Measurements from ENCODE around the gene TNS3. TPM values are rescaled to one million over a fixed set of nuclear protein-coding genes. Genes with fewer than 3 reads are reported as not detected.

Gene TNS3
- total RNA-seq, 1 experiment from 2014 or later = 143 TPM

DNA sequence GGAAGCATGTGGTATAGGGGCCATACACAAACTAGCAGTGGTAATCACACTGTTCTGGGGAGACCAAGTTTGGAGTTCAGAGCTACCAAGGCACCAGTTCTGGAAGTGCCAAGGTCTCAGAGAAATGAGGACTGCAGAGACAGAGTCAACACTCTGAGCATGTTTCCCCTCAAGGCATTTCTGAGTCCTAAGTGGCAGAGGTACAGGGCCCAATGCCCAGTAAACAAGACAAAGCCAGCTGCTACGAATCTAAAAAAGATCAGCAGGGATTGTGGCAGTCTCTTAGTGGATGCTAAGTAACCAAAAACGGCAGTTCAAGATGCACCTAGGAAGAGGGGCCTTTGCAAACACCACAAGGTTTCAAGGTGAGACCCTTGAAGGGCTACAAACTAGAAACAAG lies 271.9 kb downstream of the TNS3 start:
- no peak overlapping the region for H3K27ac ChIP-seq
- no peak overlapping the region for H3K4me2 ChIP-seq
- POLR2A ChIA-PET (ENCODE audit: unreplicated experiment) = no interaction called here
- no peak for DNase-seq
- peaks cover 48% of the 10 kb centered on the region for H3F3A ChIP-seq (ENCODE audit: insufficient read depth, low read depth)
- H3K79me2 ChIP-seq (ENCODE audit: low read depth) = no peaks in the 10 kb centered on the region
- peaks cover 49% of the 10 kb centered on the region for H3K36me3 ChIP-seq (ENCODE audit: low read depth)
- BruUV-seq (replicated peaks) = no TSS peak
- H3K9me3 ChIP-seq (ENCODE audit: insufficient read depth, low read depth) = no peaks in the 10 kb centered on the region
- H2AFZ ChIP-seq = no peak overlapping the region
- intact Hi-C loops (cut with micrococcal nuclease; ENCODE audit: unreplicated experiment) = no loop called here
- H3K4me3 ChIP-seq = no peak overlapping the region
- H3K27me3 ChIP-seq (ENCODE audit: insufficient read depth, low read depth) = no peaks in the 10 kb centered on the region
- peaks cover 36% of the 10 kb centered on the region for H4K20me1 ChIP-seq (ENCODE audit: insufficient read depth)
- no peaks in the 10 kb centered on the region for H3K9me2 ChIP-seq (ENCODE audit: insufficient read depth)
- CTCF ChIA-PET = no interaction called here
- H3K4me1 ChIP-seq (replicated peaks; ENCODE audit: insufficient read depth) = no peaks in the 10 kb centered on the region
- TF ChIP-seq EZH2 (IDR thresholded peaks at IDR 0.05; ENCODE audit: low read depth) = no peak

DNA sequence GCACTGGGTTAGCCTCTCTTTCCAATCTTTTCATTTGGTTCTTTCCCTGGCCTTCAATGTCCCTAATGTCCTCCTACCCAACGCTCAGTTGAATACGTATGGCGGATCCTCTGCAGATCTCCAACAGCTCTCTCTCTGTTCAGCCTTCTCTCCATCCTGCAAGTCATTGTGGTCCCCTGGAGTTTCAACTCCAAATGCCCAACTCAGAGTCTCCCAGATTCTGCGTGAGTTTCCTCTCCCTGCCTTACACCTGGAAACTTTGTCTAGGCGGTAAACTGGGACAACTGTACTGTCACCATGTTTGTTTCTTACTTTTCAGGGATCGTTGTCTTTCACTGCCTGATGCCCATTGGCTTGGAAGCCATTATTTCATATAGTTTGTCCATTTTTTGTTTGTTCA lies 273.1 kb downstream of the TNS3 start:
- intact Hi-C loops (cut with micrococcal nuclease; ENCODE audit: unreplicated experiment) = no loop called here
- H2AFZ ChIP-seq = no peak overlapping the region
- CTCF ChIA-PET = no interaction called here
- H3K9me2 ChIP-seq (ENCODE audit: insufficient read depth) = no peaks in the 10 kb centered on the region
- peaks cover 37% of the 10 kb centered on the region for H4K20me1 ChIP-seq (ENCODE audit: insufficient read depth)
- no peaks in the 10 kb centered on the region for H3K27me3 ChIP-seq (ENCODE audit: insufficient read depth, low read depth)
- no peak overlapping the region for H3K4me2 ChIP-seq
- no peaks in the 10 kb centered on the region for H3K9me3 ChIP-seq (ENCODE audit: insufficient read depth, low read depth)
- H3K79me2 ChIP-seq (ENCODE audit: low read depth) = no peaks in the 10 kb centered on the region
- H3K4me1 ChIP-seq (replicated peaks; ENCODE audit: insufficient read depth) = no peaks in the 10 kb centered on the region
- H3F3A ChIP-seq (ENCODE audit: insufficient read depth, low read depth) = peaks cover 46% of the 10 kb centered on the region
- H3K4me3 ChIP-seq = no peak overlapping the region
- no peak overlapping the region for H3K27ac ChIP-seq
- DNase-seq = no peak
- H3K36me3 ChIP-seq (ENCODE audit: low read depth) = peaks cover 45% of the 10 kb centered on the region
- POLR2A ChIA-PET (ENCODE audit: unreplicated experiment) = no interaction called here
- TF ChIP-seq, protein P1, sequence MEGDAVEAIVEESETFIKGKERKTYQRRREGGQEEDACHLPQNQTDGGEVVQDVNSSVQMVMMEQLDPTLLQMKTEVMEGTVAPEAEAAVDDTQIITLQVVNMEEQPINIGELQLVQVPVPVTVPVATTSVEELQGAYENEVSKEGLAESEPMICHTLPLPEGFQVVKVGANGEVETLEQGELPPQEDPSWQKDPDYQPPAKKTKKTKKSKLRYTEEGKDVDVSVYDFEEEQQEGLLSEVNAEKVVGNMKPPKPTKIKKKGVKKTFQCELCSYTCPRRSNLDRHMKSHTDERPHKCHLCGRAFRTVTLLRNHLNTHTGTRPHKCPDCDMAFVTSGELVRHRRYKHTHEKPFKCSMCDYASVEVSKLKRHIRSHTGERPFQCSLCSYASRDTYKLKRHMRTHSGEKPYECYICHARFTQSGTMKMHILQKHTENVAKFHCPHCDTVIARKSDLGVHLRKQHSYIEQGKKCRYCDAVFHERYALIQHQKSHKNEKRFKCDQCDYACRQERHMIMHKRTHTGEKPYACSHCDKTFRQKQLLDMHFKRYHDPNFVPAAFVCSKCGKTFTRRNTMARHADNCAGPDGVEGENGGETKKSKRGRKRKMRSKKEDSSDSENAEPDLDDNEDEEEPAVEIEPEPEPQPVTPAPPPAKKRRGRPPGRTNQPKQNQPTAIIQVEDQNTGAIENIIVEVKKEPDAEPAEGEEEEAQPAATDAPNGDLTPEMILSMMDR (conservative IDR thresholded peaks at IDR 0.05) = no peak
- TF ChIP-seq EZH2 (IDR thresholded peaks at IDR 0.05; ENCODE audit: low read depth) = no peak
- BruUV-seq (replicated peaks) = no TSS peak

DNA sequence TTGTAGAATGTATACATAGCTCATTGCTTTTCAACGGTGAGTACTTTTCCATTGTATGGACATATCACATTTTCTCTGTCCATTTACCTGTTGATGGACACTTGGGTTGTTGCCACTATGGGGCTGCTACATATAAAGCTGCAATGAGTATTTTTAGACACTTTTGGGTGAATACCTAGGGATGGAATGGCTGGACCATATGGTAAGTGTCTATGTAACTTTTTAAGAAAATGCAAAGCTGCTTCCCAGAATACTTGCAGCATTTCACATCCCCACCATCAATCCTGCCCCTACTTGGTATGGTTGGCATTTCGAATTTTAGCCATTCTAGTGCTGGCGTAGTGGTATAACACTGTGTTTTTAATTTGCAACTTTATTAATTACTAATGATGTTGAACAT lies 274.6 kb downstream of the TNS3 start:
- no peak overlapping the region for H3K27ac ChIP-seq
- CTCF ChIA-PET = no interaction called here
- H3K4me1 ChIP-seq (replicated peaks; ENCODE audit: insufficient read depth) = no peaks in the 10 kb centered on the region
- peaks cover 33% of the 10 kb centered on the region for H4K20me1 ChIP-seq (ENCODE audit: insufficient read depth)
- POLR2A ChIA-PET (ENCODE audit: unreplicated experiment) = no interaction called here
- H3K4me3 ChIP-seq = no peak overlapping the region
- H3K9me3 ChIP-seq (ENCODE audit: insufficient read depth, low read depth) = no peaks in the 10 kb centered on the region
- H3F3A ChIP-seq (ENCODE audit: insufficient read depth, low read depth) = peaks cover 37% of the 10 kb centered on the region
- peaks cover 46% of the 10 kb centered on the region for H3K36me3 ChIP-seq (ENCODE audit: low read depth)
- DNase-seq = no peak
- no peak overlapping the region for H3K4me2 ChIP-seq
- no TSS peak for BruUV-seq (replicated peaks)
- TF ChIP-seq, protein P1 (conservative IDR thresholded peaks at IDR 0.05) = no peak
- TF ChIP-seq EZH2 (IDR thresholded peaks at IDR 0.05; ENCODE audit: low read depth) = no peak
- no peaks in the 10 kb centered on the region for H3K27me3 ChIP-seq (ENCODE audit: insufficient read depth, low read depth)
- no peaks in the 10 kb centered on the region for H3K9me2 ChIP-seq (ENCODE audit: insufficient read depth)
- no peak overlapping the region for H2AFZ ChIP-seq
- H3K79me2 ChIP-seq (ENCODE audit: low read depth) = no peaks in the 10 kb centered on the region
- intact Hi-C loops (cut with micrococcal nuclease; ENCODE audit: unreplicated experiment) = no loop called here
